ENCODE data around the gene TTC39B.

DNA sequence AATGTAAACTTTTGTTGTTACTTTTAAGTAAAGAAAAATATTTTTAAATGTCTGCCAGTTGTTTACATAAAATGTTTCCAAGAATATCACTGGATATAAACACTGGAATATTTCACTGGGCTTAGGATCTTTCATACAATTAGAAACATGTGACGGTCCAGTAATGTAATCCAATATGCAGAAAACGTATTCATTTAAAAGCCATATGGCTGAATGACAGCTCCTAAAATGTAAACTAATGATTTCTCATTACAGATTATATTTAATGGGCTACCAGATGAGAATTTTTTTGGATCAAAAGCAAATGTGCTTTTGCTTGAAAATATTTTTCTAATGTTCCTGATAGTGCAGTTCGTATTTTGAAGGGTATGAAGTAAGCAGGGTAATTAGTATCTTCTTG is 124.3 kb downstream of the TTC39B start:
- TF ChIP-seq, protein P1, sequence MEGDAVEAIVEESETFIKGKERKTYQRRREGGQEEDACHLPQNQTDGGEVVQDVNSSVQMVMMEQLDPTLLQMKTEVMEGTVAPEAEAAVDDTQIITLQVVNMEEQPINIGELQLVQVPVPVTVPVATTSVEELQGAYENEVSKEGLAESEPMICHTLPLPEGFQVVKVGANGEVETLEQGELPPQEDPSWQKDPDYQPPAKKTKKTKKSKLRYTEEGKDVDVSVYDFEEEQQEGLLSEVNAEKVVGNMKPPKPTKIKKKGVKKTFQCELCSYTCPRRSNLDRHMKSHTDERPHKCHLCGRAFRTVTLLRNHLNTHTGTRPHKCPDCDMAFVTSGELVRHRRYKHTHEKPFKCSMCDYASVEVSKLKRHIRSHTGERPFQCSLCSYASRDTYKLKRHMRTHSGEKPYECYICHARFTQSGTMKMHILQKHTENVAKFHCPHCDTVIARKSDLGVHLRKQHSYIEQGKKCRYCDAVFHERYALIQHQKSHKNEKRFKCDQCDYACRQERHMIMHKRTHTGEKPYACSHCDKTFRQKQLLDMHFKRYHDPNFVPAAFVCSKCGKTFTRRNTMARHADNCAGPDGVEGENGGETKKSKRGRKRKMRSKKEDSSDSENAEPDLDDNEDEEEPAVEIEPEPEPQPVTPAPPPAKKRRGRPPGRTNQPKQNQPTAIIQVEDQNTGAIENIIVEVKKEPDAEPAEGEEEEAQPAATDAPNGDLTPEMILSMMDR (conservative IDR thresholded peaks at IDR 0.05 in 1 of 2, IDR thresholded peaks at IDR 0.05 in 1 of 2; ENCODE audit: extremely low read depth in 1 of 2, insufficient read depth in 1 of 2, low read depth in 1 of 2, low read length in 2 of 2): no peak
- no peak for TF ChIP-seq EZH2 (IDR thresholded peaks at IDR 0.05; ENCODE audit: borderline replicate concordance, low read length)

Data from mammary epithelial cell (primary cell).